Mesendoderm (in vitro differentiated cells): ENCODE data around the gene INO80C.

Experiments used
- DNase-seq: peaks from one replicate; pipeline ENCODE4 v3.0.0; 2013
- H2AK5ac ChIP-seq: 2 replicates; pipeline ENCODE4 v1.6.1; 2013; ENCODE audit warnings: low read length, inconsistent platforms
- H2BK120ac ChIP-seq: 2 replicates; pipeline ENCODE4 v1.6.1; 2013; ENCODE audit warnings: low read depth, mild to moderate bottlenecking, low read length, moderate library complexity, mixed read lengths
- H2BK15ac ChIP-seq: replicated peaks from 2 replicates; pipeline ENCODE4 v1.6.1; 2013; ENCODE audit warnings: low read depth, mild to moderate bottlenecking, moderate library complexity
- H2BK5ac ChIP-seq: 2 replicates; pipeline ENCODE4 v1.6.1; 2013; ENCODE audit warnings: low read length, inconsistent platforms
- H3K18ac ChIP-seq: 2 replicates; pipeline ENCODE4 v1.6.1; 2013; ENCODE audit warnings: mild to moderate bottlenecking, low read length, mixed read lengths
- H3K23ac ChIP-seq: one replicate; pipeline ENCODE4 v1.6.1; 2013; ENCODE audit warnings: low read length
- H3K27ac ChIP-seq: 2 replicates; pipeline ENCODE4 v1.5.1; 2013; ENCODE audit warnings: low read depth, mild to moderate bottlenecking, inconsistent platforms, low read length, moderate library complexity
- H3K27me3 ChIP-seq: 2 replicates; pipeline ENCODE4 v1.6.1; 2013; ENCODE audit warnings: low read length, control low read depth, mild to moderate bottlenecking, inconsistent platforms; ENCODE audit not compliant: insufficient read depth, poor library complexity
- H3K36me3 ChIP-seq: 2 replicates; pipeline ENCODE4 v1.6.1; 2013; ENCODE audit warnings: low read length, inconsistent platforms; ENCODE audit not compliant: control insufficient read depth, insufficient read depth
- H3K4ac ChIP-seq: one replicate; pipeline ENCODE4 v1.6.1; 2013; ENCODE audit warnings: low read depth, mild to moderate bottlenecking, low read length, moderate library complexity
- H3K4me1 ChIP-seq: 2 replicates; pipeline ENCODE4 v1.6.1; 2013; ENCODE audit warnings: low read depth, low read length, inconsistent platforms; ENCODE audit not compliant: control insufficient read depth
- H3K4me2 ChIP-seq: 2 replicates; pipeline ENCODE4 v1.6.1; 2013; ENCODE audit warnings: low read length
- H3K4me3 ChIP-seq: 2 replicates; pipeline ENCODE4 v1.5.1; 2013; ENCODE audit warnings: mild to moderate bottlenecking, low read length
- H3K56ac ChIP-seq: one replicate; pipeline ENCODE4 v1.6.1; 2013; ENCODE audit warnings: low read length
- H3K79me1 ChIP-seq: 2 replicates; pipeline ENCODE4 v1.6.1; 2013; ENCODE audit warnings: low read length, inconsistent platforms
- H3K79me2 ChIP-seq: 2 replicates; pipeline ENCODE4 v1.6.1; 2013; ENCODE audit warnings: mild to moderate bottlenecking, low read length; ENCODE audit not compliant: control insufficient read depth, insufficient read depth
- H3K9ac ChIP-seq: 2 replicates; pipeline ENCODE4 v1.6.1; 2013; ENCODE audit warnings: low read length, inconsistent platforms
- H4K5ac ChIP-seq: one replicate; pipeline ENCODE4 v1.6.1; 2013; ENCODE audit warnings: low read length
- H4K8ac ChIP-seq: one replicate; pipeline ENCODE4 v1.6.1; 2013; ENCODE audit warnings: low read depth, mild to moderate bottlenecking, control low read depth, low read length, moderate library complexity
- WGBS: extraction: QIAGEN DNeasy Blood & Tissue Kit; methylation state at CpG from one replicate; pipeline ENCODE4 v1.1.7; 2013; ENCODE audit warnings: low lambda C conversion rate, missing lambda C conversion rate; ENCODE audit not compliant: insufficient coverage; ENCODE audit errors: extremely low coverage; 5-methylcytosine and 5-hydroxymethylcytosine counted together

The INO80C gene

GRCh38 chr18:35507192-35507591 is 9.4 kb upstream of the INO80C start:
- H3K23ac ChIP-seq: no peak overlapping the region
- no peak overlapping the region for H2AK5ac ChIP-seq
- no peak overlapping the region for H3K18ac ChIP-seq
- no peak overlapping the region for H2BK120ac ChIP-seq
- no peak overlapping the region for H3K56ac ChIP-seq
- no CpG with 5 or more reads among the region's 3 CpGs for WGBS
- no peak overlapping the region for H3K4me3 ChIP-seq
- no peak overlapping the region for H3K9ac ChIP-seq
- no peaks in the 10 kb centered on the region for H3K4me1 ChIP-seq
- no peak overlapping the region for H2BK15ac ChIP-seq
- no peaks in the 10 kb centered on the region for H3K27me3 ChIP-seq
- H3K79me2 ChIP-seq: no peaks in the 10 kb centered on the region
- H3K4ac ChIP-seq: no peak overlapping the region
- H4K8ac ChIP-seq: no peak overlapping the region
- no peaks in the 10 kb centered on the region for H3K36me3 ChIP-seq
- DNase-seq: no peak
- no peak overlapping the region for H2BK5ac ChIP-seq
- H3K79me1 ChIP-seq: no peaks in the 10 kb centered on the region
- no peak overlapping the region for H3K4me2 ChIP-seq
- no peak overlapping the region for H3K27ac ChIP-seq
- no peak overlapping the region for H4K5ac ChIP-seq

GRCh38 chr18:35506024-35506712 is 8.4 kb upstream of the INO80C start:
- no peak overlapping the region for H3K4ac ChIP-seq
- H2BK15ac ChIP-seq: no peak overlapping the region
- no peaks in the 10 kb centered on the region for H3K36me3 ChIP-seq
- H3K23ac ChIP-seq: no peak overlapping the region
- no peak overlapping the region for H2BK120ac ChIP-seq
- H3K56ac ChIP-seq: no peak overlapping the region
- no peak overlapping the region for H3K9ac ChIP-seq
- H2AK5ac ChIP-seq: no peak overlapping the region
- no peak overlapping the region for H3K4me3 ChIP-seq
- no peak overlapping the region for H2BK5ac ChIP-seq
- DNase-seq: no peak
- H3K4me1 ChIP-seq: no peaks in the 10 kb centered on the region
- no peak overlapping the region for H3K4me2 ChIP-seq
- no peak overlapping the region for H3K18ac ChIP-seq
- H4K8ac ChIP-seq: no peak overlapping the region
- no peaks in the 10 kb centered on the region for H3K79me2 ChIP-seq
- H3K79me1 ChIP-seq: no peaks in the 10 kb centered on the region
- no peak overlapping the region for H4K5ac ChIP-seq
- H3K27ac ChIP-seq: no peak overlapping the region
- WGBS: no CpG with 5 or more reads among the region's 5 CpGs
- no peaks in the 10 kb centered on the region for H3K27me3 ChIP-seq

- no peak overlapping the region for H2AK5ac ChIP-seq
- no peak for DNase-seq
- H3K79me2 ChIP-seq: no peaks in the 10 kb centered on the region
These were observed 7.2 kb upstream of the INO80C start for GRCh38 chr18:35504996-35505395.

GRCh38 chr18:35502052-35502451 is 4.3 kb upstream of the INO80C start:
- Histone ChIP-seq H3K9ac (no peak overlapping the region), H3K4ac (no peak overlapping the region), H3K56ac (no peak overlapping the region), H3K4me3 (no peak overlapping the region), H4K5ac (no peak overlapping the region), H2BK120ac (no peak overlapping the region), H3K27me3 (no peaks in the 10 kb centered on the region), H4K8ac (no peak overlapping the region), H3K23ac (no peak overlapping the region), H2AK5ac (no peak overlapping the region), H3K4me2 (no peak overlapping the region), H3K36me3 (no peaks in the 10 kb centered on the region), H3K27ac (no peak overlapping the region), H3K18ac (no peak overlapping the region), H2BK5ac (no peak overlapping the region), H3K79me1 (peaks cover 1% of the 10 kb centered on the region), H2BK15ac (no peak overlapping the region), H3K4me1 (peaks cover 1% of the 10 kb centered on the region), H3K79me2 (peaks cover 1% of the 10 kb centered on the region)
- WGBS: no CpG with 5 or more reads among the region's 3 CpGs
- no peak for DNase-seq

More at GRCh38 chr18:35504996-35505395, 7.2 kb upstream of the INO80C start:
- H3K23ac ChIP-seq: no peak overlapping the region
- no peak overlapping the region for H2BK15ac ChIP-seq
- H3K27me3 ChIP-seq: no peaks in the 10 kb centered on the region
- WGBS: no CpG with 5 or more reads among the region's 4 CpGs
- no peak overlapping the region for H3K4me2 ChIP-seq
- H3K4me3 ChIP-seq: no peak overlapping the region
- no peak overlapping the region for H3K56ac ChIP-seq
- H3K36me3 ChIP-seq: no peaks in the 10 kb centered on the region
- no peak overlapping the region for H3K18ac ChIP-seq
- H2BK5ac ChIP-seq: no peak overlapping the region
- H2BK120ac ChIP-seq: no peak overlapping the region
- no peak overlapping the region for H4K5ac ChIP-seq
- no peaks in the 10 kb centered on the region for H3K79me1 ChIP-seq
- H4K8ac ChIP-seq: no peak overlapping the region
- no peaks in the 10 kb centered on the region for H3K4me1 ChIP-seq
- H3K4ac ChIP-seq: no peak overlapping the region
- no peak overlapping the region for H3K9ac ChIP-seq
- no peak overlapping the region for H3K27ac ChIP-seq

GRCh38 chr18:35501369-35501768 is 3.6 kb upstream of the INO80C start:
- Histone ChIP-seq H4K5ac (no peak overlapping the region), H3K23ac (no peak overlapping the region), H3K79me2 (peaks cover 8% of the 10 kb centered on the region), H3K18ac (no peak overlapping the region), H3K4me3 (no peak overlapping the region), H3K36me3 (no peaks in the 10 kb centered on the region), H2BK120ac (no peak overlapping the region), H3K4ac (no peak overlapping the region), H2BK5ac (no peak overlapping the region), H3K4me1 (peaks cover 6% of the 10 kb centered on the region), H3K56ac (no peak overlapping the region), H3K4me2 (no peak overlapping the region), H4K8ac (no peak overlapping the region), H2BK15ac (no peak overlapping the region), H3K27me3 (no peaks in the 10 kb centered on the region), H3K27ac (no peak overlapping the region), H3K79me1 (peaks cover 7% of the 10 kb centered on the region), H3K9ac (no peak overlapping the region), H2AK5ac (no peak overlapping the region)
- no CpG with 5 or more reads among the region's 7 CpGs for WGBS
- no peak for DNase-seq

GRCh38 chr18:35500113-35500512 is 2.4 kb upstream of the INO80C start:
- Histone ChIP-seq H3K23ac (no peak overlapping the region), H3K4ac (no peak overlapping the region), H3K4me2 (no peak overlapping the region), H3K9ac (no peak overlapping the region), H4K5ac (peak overlapping the region; percentile 6), H3K79me1 (peaks cover 12% of the 10 kb centered on the region), H2BK120ac (no peak overlapping the region), H3K4me3 (no peak overlapping the region), H3K18ac (no peak overlapping the region), H3K79me2 (peaks cover 18% of the 10 kb centered on the region), H3K27ac (no peak overlapping the region), H3K36me3 (no peaks in the 10 kb centered on the region), H2BK15ac (no peak overlapping the region), H3K4me1 (peaks cover 7% of the 10 kb centered on the region), H3K56ac (no peak overlapping the region), H2AK5ac (no peak overlapping the region), H2BK5ac (no peak overlapping the region), H4K8ac (no peak overlapping the region), H3K27me3 (no peaks in the 10 kb centered on the region)
- WGBS: no CpG with 5 or more reads among the region's 3 CpGs
- no peak for DNase-seq
